ENCODE data around the gene PKNOX2. TPM values are rescaled to one million over a fixed set of nuclear protein-coding genes. Genes with fewer than 3 reads are reported as not detected.

The PKNOX2 gene
- total RNA-seq, 4 donors from 2014 or later: 0.40 to 5.9 (median 1.1) TPM; not detected in 1

GRCh38 chr11:125429174-125429707 lies 264.7 kb downstream of the PKNOX2 start:
- H3K27me3 ChIP-seq: no peaks in the 10 kb centered on the region
- no peaks in the 10 kb centered on the region for H3K36me3 ChIP-seq
- DNase-seq: no peak
- H3K4me1 ChIP-seq: no peaks in the 10 kb centered on the region
- WGBS, 2 donors: 6 to 80% methylated on average over 1 to 2 of the region's 6 CpGs
- H3K9me3 ChIP-seq: no peaks in the 10 kb centered on the region
- intact Hi-C loops (cut with DNase I): no loop called here
- TF ChIP-seq POLR2A (IDR thresholded peaks at IDR 0.05): no peak
- TF ChIP-seq CTCF (IDR thresholded peaks at IDR 0.05): peak in 4 of 6 experiments; percentile 31 to 57 (median 43)
- H3K27ac ChIP-seq: no peak overlapping the region
- no peak overlapping the region for H3K4me3 ChIP-seq

- TF ChIP-seq POLR2A (IDR thresholded peaks at IDR 0.05) (no peak), CTCF (IDR thresholded peaks at IDR 0.05) (no peak)
- Histone ChIP-seq H3K27ac (no peak overlapping the region), H3K4me1 (no peaks in the 10 kb centered on the region), H3K27me3 (no peaks in the 10 kb centered on the region), H3K4me3 (no peak overlapping the region), H3K36me3 (no peaks in the 10 kb centered on the region), H3K9me3 (no peaks in the 10 kb centered on the region)
- whole genome bisulfite sequencing, 2 donors: 77 to 86% methylated on average over 5 to 8 of the region's 18 CpGs
- DNase-seq: no peak
- intact Hi-C loops (cut with DNase I): no loop called here
Measured at GRCh38 chr11:125429807-125430678, 265.5 kb downstream of the PKNOX2 start.

GRCh38 chr11:125431009-125431408 lies 266.5 kb downstream of the PKNOX2 start:
- H3K27me3 ChIP-seq: no peaks in the 10 kb centered on the region
- H3K4me1 ChIP-seq: no peaks in the 10 kb centered on the region
- 70 to 81% methylated on average over 6 of the region's 8 CpGs for WGBS, 2 donors
- H3K4me3 ChIP-seq: no peak overlapping the region
- H3K9me3 ChIP-seq: no peaks in the 10 kb centered on the region
- intact Hi-C loops (cut with DNase I): no loop called here
- no peak overlapping the region for H3K27ac ChIP-seq
- TF ChIP-seq CTCF (IDR thresholded peaks at IDR 0.05) (no peak), POLR2A (IDR thresholded peaks at IDR 0.05) (no peak)
- DNase-seq: no peak
- no peaks in the 10 kb centered on the region for H3K36me3 ChIP-seq

GRCh38 chr11:125431481-125431880 lies 266.9 kb downstream of the PKNOX2 start:
- H3K4me3 ChIP-seq: no peak overlapping the region
- H3K9me3 ChIP-seq: no peaks in the 10 kb centered on the region
- no peak for DNase-seq
- no peaks in the 10 kb centered on the region for H3K27me3 ChIP-seq
- 82 to 83% methylated on average over 2 to 4 of the region's 8 CpGs for WGBS, 2 donors
- no peak overlapping the region for H3K27ac ChIP-seq
- no peaks in the 10 kb centered on the region for H3K4me1 ChIP-seq
- intact Hi-C loops (cut with DNase I): no loop called here
- H3K36me3 ChIP-seq: no peaks in the 10 kb centered on the region
- no peak for TF ChIP-seq POLR2A (IDR thresholded peaks at IDR 0.05)
- TF ChIP-seq CTCF (IDR thresholded peaks at IDR 0.05): no peak

GRCh38 chr11:125433454-125434121 lies 269.0 kb downstream of the PKNOX2 start:
- intact Hi-C loops (cut with DNase I): no loop called here

More at GRCh38 chr11:125433454-125434121, 269.0 kb downstream of the PKNOX2 start:
- WGBS, 2 donors: 0 to 13% methylated on average over 2 to 10 of the region's 11 CpGs
- Histone ChIP-seq H3K4me3 (no peak overlapping the region), H3K36me3 (no peaks in the 10 kb centered on the region), H3K9me3 (no peaks in the 10 kb centered on the region), H3K27ac (no peak overlapping the region), H3K4me1 (no peaks in the 10 kb centered on the region), H3K27me3 (no peaks in the 10 kb centered on the region)
- no peak for DNase-seq
- TF ChIP-seq POLR2A (IDR thresholded peaks at IDR 0.05) (no peak), CTCF (IDR thresholded peaks at IDR 0.05) (peak in 2 of 6 experiments; percentile 8 to 41)

Data from esophagus squamous epithelium (tissue), 5 donors.